ENCODE measurements around the gene SPPL2A. TPM values are rescaled to one million over a fixed set of nuclear protein-coding genes. Genes with fewer than 3 reads are reported as not detected.

Gene SPPL2A
- total RNA-seq, 4 donors from 2014 or later = 122 to 132 (median 128) TPM

DNA sequence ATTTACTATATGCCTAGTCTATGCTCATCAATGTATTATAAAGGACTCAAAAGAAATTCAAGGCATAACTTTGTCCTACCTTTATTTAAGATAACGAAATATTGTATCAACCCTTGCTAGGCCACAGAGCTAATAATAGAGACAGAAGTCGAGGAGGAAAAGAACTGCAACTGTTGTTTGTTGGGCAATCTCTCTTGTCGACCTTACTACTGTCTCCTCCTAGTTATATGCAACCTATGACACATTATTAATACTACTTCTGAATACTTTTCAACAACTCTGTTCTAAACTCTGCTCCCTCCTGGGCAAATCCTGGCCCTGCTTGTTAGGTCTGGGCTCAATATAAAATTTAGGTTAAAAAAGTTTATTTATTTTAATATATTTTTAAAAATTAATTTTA is 24.6 kb downstream of the SPPL2A start:
- 89% methylated on average over 3 of the region's 3 CpGs for WGBS
- Histone ChIP-seq H3K4me3 (no peak overlapping the region), H3K36me3 (peaks cover 40 to 96% (median 71%) of the 10 kb centered on the region in 4 donors), H3K4me1 (no peaks in the 10 kb centered on the region), H3K27me3 (no peaks in the 10 kb centered on the region), H3K27ac (replicated peaks in 1 of 4) (no peak overlapping the region), H3K9me3 (no peaks in the 10 kb centered on the region)
- TF ChIP-seq, protein P1, sequence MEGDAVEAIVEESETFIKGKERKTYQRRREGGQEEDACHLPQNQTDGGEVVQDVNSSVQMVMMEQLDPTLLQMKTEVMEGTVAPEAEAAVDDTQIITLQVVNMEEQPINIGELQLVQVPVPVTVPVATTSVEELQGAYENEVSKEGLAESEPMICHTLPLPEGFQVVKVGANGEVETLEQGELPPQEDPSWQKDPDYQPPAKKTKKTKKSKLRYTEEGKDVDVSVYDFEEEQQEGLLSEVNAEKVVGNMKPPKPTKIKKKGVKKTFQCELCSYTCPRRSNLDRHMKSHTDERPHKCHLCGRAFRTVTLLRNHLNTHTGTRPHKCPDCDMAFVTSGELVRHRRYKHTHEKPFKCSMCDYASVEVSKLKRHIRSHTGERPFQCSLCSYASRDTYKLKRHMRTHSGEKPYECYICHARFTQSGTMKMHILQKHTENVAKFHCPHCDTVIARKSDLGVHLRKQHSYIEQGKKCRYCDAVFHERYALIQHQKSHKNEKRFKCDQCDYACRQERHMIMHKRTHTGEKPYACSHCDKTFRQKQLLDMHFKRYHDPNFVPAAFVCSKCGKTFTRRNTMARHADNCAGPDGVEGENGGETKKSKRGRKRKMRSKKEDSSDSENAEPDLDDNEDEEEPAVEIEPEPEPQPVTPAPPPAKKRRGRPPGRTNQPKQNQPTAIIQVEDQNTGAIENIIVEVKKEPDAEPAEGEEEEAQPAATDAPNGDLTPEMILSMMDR (IDR thresholded peaks at IDR 0.05) = no peak
- no peak for DNase-seq (ENCODE audit: extremely low spot score)
- intact Hi-C loops (cut with DNase I) = no loop called here

DNA sequence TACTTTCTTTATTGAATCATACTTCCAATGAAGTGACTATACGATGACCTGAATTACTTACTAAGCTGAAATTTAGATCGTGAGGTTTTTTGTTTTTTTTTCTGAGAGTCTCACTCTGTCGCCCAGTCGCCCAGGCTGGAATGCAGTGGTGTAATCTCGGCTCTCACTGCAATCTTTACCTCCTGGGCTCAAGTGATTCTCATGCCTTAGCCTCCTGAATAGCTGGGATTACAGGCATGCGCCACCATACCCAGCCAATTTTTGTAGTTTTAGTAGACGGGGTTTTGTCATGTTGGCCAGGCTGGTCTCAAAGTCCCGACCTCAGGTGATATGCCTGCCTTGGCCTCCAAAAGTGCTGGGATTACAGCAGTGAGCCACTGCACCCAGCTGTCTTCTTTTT is 28.7 kb downstream of the SPPL2A start:
- H3K36me3 ChIP-seq = peaks cover 47 to 98% (median 80%) of the 10 kb centered on the region in 4 donors
- 91% methylated on average over 8 of the region's 8 CpGs for WGBS
- intact Hi-C loops (cut with DNase I) = no loop called here

DNA sequence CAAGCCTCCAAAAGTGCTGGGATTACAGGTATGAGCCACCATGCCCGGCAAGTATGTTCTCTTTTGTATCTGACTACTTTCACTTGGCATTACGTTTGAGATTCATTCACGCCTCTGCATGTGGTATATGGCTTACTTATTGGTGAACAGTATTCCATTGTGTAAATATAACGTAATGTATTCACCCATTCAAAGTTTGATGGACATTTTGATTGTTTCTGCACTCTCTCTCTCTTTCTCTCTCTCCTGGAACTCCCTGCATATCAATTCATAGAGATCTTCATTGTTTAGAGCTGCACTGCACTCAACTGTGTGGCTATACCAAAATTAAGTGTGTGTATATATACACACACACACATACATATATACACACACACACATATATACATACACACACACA is 30.4 kb downstream of the SPPL2A start:
- Histone ChIP-seq H3K4me3 (no peak overlapping the region), H3K9me3 (no peaks in the 10 kb centered on the region), H3K27ac (replicated peaks in 1 of 4) (no peak overlapping the region), H3K27me3 (no peaks in the 10 kb centered on the region), H3K36me3 (peaks cover 43 to 98% (median 81%) of the 10 kb centered on the region in 4 donors), H3K4me1 (no peaks in the 10 kb centered on the region)
- no peak for TF ChIP-seq POLR2A (IDR thresholded peaks at IDR 0.05; ENCODE audit: low read depth)
- TF ChIP-seq EP300 (IDR thresholded peaks at IDR 0.05) = no peak
- no peak for TF ChIP-seq POLR2AphosphoS5 (IDR thresholded peaks at IDR 0.05)
- TF ChIP-seq, protein P1 (IDR thresholded peaks at IDR 0.05) = no peak
- no peak for DNase-seq (ENCODE audit: extremely low spot score)
- intact Hi-C loops (cut with DNase I) = no loop called here
- 78% methylated on average over 4 of the region's 4 CpGs for WGBS

More for the DNA sequence above, 28.7 kb downstream of the SPPL2A start:
- no peaks in the 10 kb centered on the region for H3K27me3 ChIP-seq
- no peaks in the 10 kb centered on the region for H3K9me3 ChIP-seq
- no peak overlapping the region for H3K4me3 ChIP-seq
- H3K4me1 ChIP-seq = no peaks in the 10 kb centered on the region
- H3K27ac ChIP-seq (replicated peaks in 1 of 4) = no peak overlapping the region
- no peak for TF ChIP-seq EP300 (IDR thresholded peaks at IDR 0.05)
- no peak for TF ChIP-seq POLR2A (IDR thresholded peaks at IDR 0.05; ENCODE audit: low read depth)
- TF ChIP-seq POLR2AphosphoS5 (IDR thresholded peaks at IDR 0.05) = no peak
- TF ChIP-seq, protein P1 (IDR thresholded peaks at IDR 0.05) = no peak
- DNase-seq (ENCODE audit: extremely low spot score) = no peak

DNA sequence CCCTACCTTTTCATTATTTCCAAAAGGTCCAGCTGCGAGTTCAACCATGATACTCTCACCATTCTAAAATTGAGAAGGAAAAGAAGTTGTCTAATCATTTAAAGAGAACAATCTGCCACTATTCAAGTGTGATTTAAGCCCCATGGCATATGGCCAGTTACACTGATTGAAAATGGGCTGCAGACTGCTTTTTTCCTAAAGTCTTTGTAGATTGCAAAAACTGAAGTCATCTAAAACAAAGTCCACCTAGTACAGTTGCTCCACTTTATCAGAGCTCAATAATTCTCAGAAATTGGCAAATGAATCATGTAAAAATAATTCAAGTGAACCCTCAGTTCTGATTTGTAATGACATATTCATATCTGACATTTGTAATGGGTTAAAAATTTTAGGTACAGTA is 39.2 kb downstream of the SPPL2A start:
- 100% methylated on average over 1 of the region's 1 CpG for WGBS
- TF ChIP-seq EP300 (IDR thresholded peaks at IDR 0.05) (no peak), POLR2A (IDR thresholded peaks at IDR 0.05; ENCODE audit: low read depth) (no peak), POLR2AphosphoS5 (IDR thresholded peaks at IDR 0.05) (no peak)
- TF ChIP-seq, protein P1 (IDR thresholded peaks at IDR 0.05) = no peak
- intact Hi-C loops (cut with DNase I) = no loop called here
- peaks cover 28 to 92% (median 73%) of the 10 kb centered on the region in 4 donors for H3K36me3 ChIP-seq
- H3K4me1 ChIP-seq = no peaks in the 10 kb centered on the region
- no peaks in the 10 kb centered on the region for H3K27me3 ChIP-seq
- no peaks in the 10 kb centered on the region for H3K9me3 ChIP-seq
- no peak overlapping the region for H3K27ac ChIP-seq (replicated peaks in 1 of 4)
- H3K4me3 ChIP-seq = no peak overlapping the region
- no peak for DNase-seq (ENCODE audit: extremely low spot score)

GRCh38 chr15:50718700-50719125 is 46.8 kb downstream of the SPPL2A start:
- Histone ChIP-seq H3K9me3 (no peaks in the 10 kb centered on the region), H3K27ac (replicated peaks in 1 of 4) (no peak overlapping the region), H3K4me1 (no peaks in the 10 kb centered on the region), H3K4me3 (no peak overlapping the region), H3K36me3 (peaks cover 40 to 81% (median 62%) of the 10 kb centered on the region in 4 donors), H3K27me3 (no peaks in the 10 kb centered on the region)
- no peak for DNase-seq (ENCODE audit: extremely low spot score)
- intact Hi-C loops (cut with DNase I) = no loop called here
- WGBS = 100% methylated on average over 1 of the region's 1 CpG
- TF ChIP-seq POLR2A (IDR thresholded peaks at IDR 0.05; ENCODE audit: low read depth) (no peak), EP300 (IDR thresholded peaks at IDR 0.05) (no peak), POLR2AphosphoS5 (IDR thresholded peaks at IDR 0.05) (no peak)
- TF ChIP-seq, protein P1 (IDR thresholded peaks at IDR 0.05) = no peak
